ENCODE data around the gene MOB1B. TPM values are rescaled to one million over a fixed set of nuclear protein-coding genes. Genes with fewer than 3 reads are reported as not detected.
"Not testable (repeated sequence)": the region's sequence is repeated elsewhere in the genome, so short reads cannot be mapped to it uniquely, and the experiment has no call there.

Gene MOB1B
- total RNA-seq, 2 donors from 2014 or later: 17.7 to 26.0 TPM

DNA sequence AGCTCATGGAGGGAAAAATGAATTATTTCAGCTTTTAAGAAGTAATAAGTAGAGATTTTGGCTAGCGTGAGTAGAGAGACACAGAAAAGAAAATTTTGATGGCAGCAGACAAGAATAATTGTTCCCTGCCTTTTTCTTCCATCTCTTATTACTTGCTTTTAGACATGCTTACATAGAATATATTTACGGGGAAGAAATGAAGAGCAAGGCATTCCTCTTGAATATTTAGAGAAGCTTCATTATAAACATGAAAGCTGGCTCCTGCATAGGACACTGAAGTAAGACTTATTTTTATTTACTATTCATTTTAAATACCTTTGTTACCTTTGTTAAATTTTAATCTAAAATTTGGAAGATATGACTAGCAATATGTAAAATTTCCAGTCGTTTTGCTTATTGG, 123.5 kb downstream of the MOB1B start:
- Histone ChIP-seq H3K36me3 (no peaks in the 10 kb centered on the region), H3K4me1 (ENCODE audit: control insufficient read depth in 1 of 2, low read depth in 2 of 2) (peaks cover 0 to 4% of the 10 kb centered on the region in 2 donors), H3K9me3 (no peaks in the 10 kb centered on the region), H3K4me3 (no peak overlapping the region), H3K27me3 (replicated peaks; ENCODE audit: insufficient read depth) (no peaks in the 10 kb centered on the region), H3K27ac (no peak overlapping the region)
- no peak for TF ChIP-seq CTCF (IDR thresholded peaks at IDR 0.05)
- DNase-seq (ENCODE audit: low spot score): no peak
- no peak for ATAC-seq (ENCODE audit: insufficient number of reproducible peaks, low FRiP score, low read depth)

GRCh38 chr4:71026086-71026485, 123.9 kb downstream of the MOB1B start:
- Histone ChIP-seq H3K27me3 (replicated peaks; ENCODE audit: insufficient read depth) (no peaks in the 10 kb centered on the region), H3K9me3 (no peaks in the 10 kb centered on the region), H3K36me3 (no peaks in the 10 kb centered on the region), H3K4me3 (no peak overlapping the region), H3K4me1 (ENCODE audit: control insufficient read depth in 1 of 2, low read depth in 2 of 2) (peaks cover 0 to 4% of the 10 kb centered on the region in 2 donors), H3K27ac (no peak overlapping the region)
- no peak for TF ChIP-seq CTCF (IDR thresholded peaks at IDR 0.05)
- DNase-seq (ENCODE audit: low spot score) (no peak), ATAC-seq (ENCODE audit: insufficient number of reproducible peaks, low FRiP score, low read depth) (no peak)

DNA sequence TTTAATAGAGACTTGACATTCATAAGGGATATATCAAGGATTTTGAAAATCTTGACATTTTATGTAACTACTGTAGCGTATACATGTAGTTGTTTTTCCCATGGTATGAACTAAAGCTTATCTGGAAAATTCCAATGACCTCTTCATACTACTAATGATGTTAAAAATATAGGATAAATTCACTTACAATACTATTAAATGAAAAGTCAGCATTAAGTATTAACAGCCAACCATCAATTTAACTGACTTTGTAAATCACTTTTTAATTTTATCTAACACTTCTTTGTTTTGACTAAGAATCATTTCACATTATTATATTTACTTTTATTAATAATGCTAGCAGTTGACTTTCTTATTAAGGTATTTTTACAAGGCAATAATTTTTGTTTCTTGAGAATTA, 125.4 kb downstream of the MOB1B start:
- no peak for TF ChIP-seq CTCF (IDR thresholded peaks at IDR 0.05)
- H3K9me3 ChIP-seq: no peaks in the 10 kb centered on the region
- peaks cover 0 to 4% of the 10 kb centered on the region in 2 donors for H3K4me1 ChIP-seq (ENCODE audit: control insufficient read depth in 1 of 2, low read depth in 2 of 2)
- no peak for ATAC-seq (ENCODE audit: insufficient number of reproducible peaks, low FRiP score, low read depth)
- H3K27me3 ChIP-seq (replicated peaks; ENCODE audit: insufficient read depth): no peaks in the 10 kb centered on the region
- DNase-seq (ENCODE audit: low spot score): no peak
- H3K4me3 ChIP-seq: no peak overlapping the region
- H3K27ac ChIP-seq: no peak overlapping the region
- peaks cover 4% of the 10 kb centered on the region for H3K36me3 ChIP-seq

DNA sequence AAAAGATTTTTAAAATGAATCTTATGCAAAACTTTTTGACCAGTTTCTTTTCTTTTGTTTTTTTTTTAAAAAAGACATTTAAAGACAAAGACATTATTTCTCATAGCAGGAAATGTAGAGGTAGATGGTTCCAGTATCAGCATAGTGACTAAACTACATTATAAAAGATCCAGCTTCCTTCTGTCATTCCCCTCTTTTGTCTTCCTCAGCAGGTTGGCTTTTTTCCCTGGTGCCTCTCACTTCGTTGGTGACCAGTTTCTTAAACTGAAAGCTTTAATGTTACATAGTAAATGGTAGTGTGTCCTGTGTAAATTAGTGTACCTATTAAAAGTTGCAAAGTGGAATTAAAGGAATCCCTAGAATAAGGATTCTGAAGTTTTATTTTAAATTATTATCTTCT, 127.3 kb downstream of the MOB1B start:
- H3K4me1 ChIP-seq (ENCODE audit: control insufficient read depth in 1 of 2, low read depth in 2 of 2): peaks cover 0 to 4% of the 10 kb centered on the region in 2 donors
- no peaks in the 10 kb centered on the region for H3K27me3 ChIP-seq (replicated peaks; ENCODE audit: insufficient read depth)
- ATAC-seq (ENCODE audit: insufficient number of reproducible peaks, low FRiP score, low read depth) (no peak), DNase-seq (ENCODE audit: low spot score) (no peak)
- H3K36me3 ChIP-seq: peaks cover 4% of the 10 kb centered on the region
- no peaks in the 10 kb centered on the region for H3K9me3 ChIP-seq
- no peak for TF ChIP-seq CTCF (IDR thresholded peaks at IDR 0.05)
- no peak overlapping the region for H3K27ac ChIP-seq
- no peak overlapping the region for H3K4me3 ChIP-seq

- not testable (repeated sequence) for H3K4me1 ChIP-seq (ENCODE audit: control insufficient read depth in 1 of 2, low read depth in 2 of 2); DNase-seq (ENCODE audit: low spot score); H3K27me3 ChIP-seq (replicated peaks; ENCODE audit: insufficient read depth); ATAC-seq (ENCODE audit: insufficient number of reproducible peaks, low FRiP score, low read depth); H3K9me3 ChIP-seq; H3K27ac ChIP-seq; H3K4me3 ChIP-seq; H3K36me3 ChIP-seq
These were observed 129.9 kb downstream of the MOB1B start for GRCh38 chr4:71032106-71032505.

Other genes starting within 250 kb of the MOB1B start
- gene JCHAIN, start 235.9 kb upstream of the MOB1B start, total RNA-seq: 1 to 10 TPM; 1.6 to 7.9 TPM
- 10 to 100 TPM; 15.2 to 32.6 TPM for gene UTP3, start 213.8 kb upstream of the MOB1B start, total RNA-seq
- gene RUFY3, start 180.4 kb upstream of the MOB1B start, total RNA-seq: 10 to 100 TPM; 72.7 to 100.0 TPM
- 10 to 100 TPM; 46.2 to 64.5 TPM for gene GRSF1, start 62.5 kb upstream of the MOB1B start, total RNA-seq
- gene DCK, start 91.3 kb downstream of the MOB1B start, total RNA-seq: 10 to 100 TPM; 11.1 to 11.7 TPM

All from thoracic aorta (tissue), 2 donors.